Calu3 (cell line): ENCODE measurements around the gene ADGRV1. TPM values are rescaled to one million over a fixed set of nuclear protein-coding genes. Genes with fewer than 3 reads are reported as not detected.
"Not testable (repeated sequence)": the region's sequence is repeated elsewhere in the genome, so short reads cannot be mapped to it uniquely, and the experiment has no call there.

Source experiments
- BruUV-seq: library from RNA; stranded (reverse); fragments of 400-500 nt; replicated peaks from 2 replicates; lab custom pipeline; 2021; lab: Mats Ljungman, UMichigan
- CTCF ChIA-PET: fragments of 300-600 bp; sonication (Branson Sonifier 250); formaldehyde crosslinking; loops from one replicate; lab custom pipeline; 2022; ENCODE audit warnings: antibody characterized with exemption; lab: Charles Lee
- DNase-seq: peaks from one replicate; pipeline ENCODE4 v3.0.0; 2022
- H3K27ac Mint-ChIP-seq: one replicate; pipeline ENCODE4 v1.8.0; 2022; ENCODE audit warnings: mixed read lengths; ENCODE audit not compliant: unreplicated experiment
- H3K27me3 Mint-ChIP-seq: one replicate; pipeline ENCODE4 v1.8.0; 2022; ENCODE audit warnings: mixed read lengths; ENCODE audit not compliant: unreplicated experiment
- H3K36me3 Mint-ChIP-seq: one replicate; pipeline ENCODE4 v1.8.0; 2022; ENCODE audit warnings: mild to moderate bottlenecking, moderate library complexity, mixed read lengths; ENCODE audit not compliant: insufficient read depth, unreplicated experiment
- H3K4me1 Mint-ChIP-seq: one replicate; pipeline ENCODE4 v1.8.0; 2022; ENCODE audit warnings: mild to moderate bottlenecking, low read depth, mixed read lengths; ENCODE audit not compliant: unreplicated experiment
- H3K4me3 Mint-ChIP-seq: one replicate; pipeline ENCODE4 v1.8.0; 2022; ENCODE audit warnings: mild to moderate bottlenecking, low read depth, moderate library complexity, mixed read lengths; ENCODE audit not compliant: unreplicated experiment
- H3K9me3 Mint-ChIP-seq: one replicate; pipeline ENCODE4 v1.8.0; 2022; ENCODE audit warnings: low read depth, mixed read lengths; ENCODE audit not compliant: unreplicated experiment
- CTCF ChIP-seq: fragments of 200-600 bp; IDR thresholded peaks from one replicate; pipeline ENCODE4 v1.8.0; 2022; ENCODE audit warnings: antibody characterized with exemption; ENCODE audit not compliant: unreplicated experiment
- intact Hi-C: fragments of 100-400 bp; cut with micrococcal nuclease; formaldehyde crosslinking; loops from one replicate; pipeline ENCODE4 v1.10.0; 2022; ENCODE audit not compliant: unreplicated experiment
- total RNA-seq: library from RNA; stranded (reverse); gene quantifications from 2 replicates; pipeline ENCODE4 v1.2.3, GENCODE V29; 2022

The ADGRV1 gene
- total RNA-seq, 1 experiment from 2014 or later, result 1.8 TPM

- BruUV-seq, result no TSS peak
- Mint-ChIP-seq H3K4me1 (no peaks in the 10 kb centered on the region), H3K9me3 (no peaks in the 10 kb centered on the region)
Observed at GRCh38 chr5:90809311-90810056, 250.9 kb downstream of the ADGRV1 start.

GRCh38 chr5:90810211-90810610 is 251.6 kb downstream of the ADGRV1 start:
- H3K4me1 Mint-ChIP-seq, result no peaks in the 10 kb centered on the region
- no peaks in the 10 kb centered on the region for H3K36me3 Mint-ChIP-seq
- intact Hi-C loops, result no loop called here
- H3K27me3 Mint-ChIP-seq, result no peaks in the 10 kb centered on the region
- DNase-seq, result no peak
- no peak for TF ChIP-seq CTCF
- H3K27ac Mint-ChIP-seq, result no peak overlapping the region
- no peak overlapping the region for H3K4me3 Mint-ChIP-seq
- H3K9me3 Mint-ChIP-seq, result no peaks in the 10 kb centered on the region
- BruUV-seq, result no TSS peak
- CTCF ChIA-PET, result no interaction called here

More at GRCh38 chr5:90809311-90810056, 250.9 kb downstream of the ADGRV1 start:
- no peaks in the 10 kb centered on the region for H3K27me3 Mint-ChIP-seq
- no peak for DNase-seq
- CTCF ChIA-PET, result no interaction called here
- no peak for TF ChIP-seq CTCF
- intact Hi-C loops, result no loop called here
- no peaks in the 10 kb centered on the region for H3K36me3 Mint-ChIP-seq
- H3K4me3 Mint-ChIP-seq, result no peak overlapping the region
- no peak overlapping the region for H3K27ac Mint-ChIP-seq

DNA sequence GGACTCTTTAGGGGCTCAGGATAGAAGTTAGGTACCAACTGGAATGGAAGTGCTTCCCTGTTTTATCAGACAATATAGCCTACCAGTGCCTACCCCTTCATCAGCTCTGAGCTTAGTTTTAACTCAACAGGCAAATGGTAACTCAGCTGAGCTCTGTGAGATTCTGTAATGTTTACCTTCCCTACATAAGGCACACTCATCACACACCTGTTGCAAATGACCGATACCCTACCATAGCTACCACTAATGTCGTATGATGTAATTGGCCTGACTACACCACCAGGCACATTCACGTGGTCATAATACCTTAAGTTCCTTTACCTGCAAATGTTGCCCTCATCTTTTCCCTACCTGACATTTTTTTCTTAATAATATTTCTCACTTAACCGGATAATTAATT is 254.8 kb downstream of the ADGRV1 start:
- H3K4me3 Mint-ChIP-seq, result no peak overlapping the region

GRCh38 chr5:90822062-90822461 is 263.5 kb downstream of the ADGRV1 start:
- DNase-seq, H3K4me1 Mint-ChIP-seq, H3K27ac Mint-ChIP-seq, BruUV-seq, H3K9me3 Mint-ChIP-seq, H3K27me3 Mint-ChIP-seq, intact Hi-C loops, CTCF ChIA-PET, H3K4me3 Mint-ChIP-seq, H3K36me3 Mint-ChIP-seq: not testable (repeated sequence)

More for the DNA sequence above, 254.8 kb downstream of the ADGRV1 start:
- no peaks in the 10 kb centered on the region for H3K9me3 Mint-ChIP-seq
- CTCF ChIA-PET, result no interaction called here
- H3K4me1 Mint-ChIP-seq, result no peaks in the 10 kb centered on the region
- intact Hi-C loops, result no loop called here
- DNase-seq, result no peak
- BruUV-seq, result no TSS peak
- TF ChIP-seq CTCF, result no peak
- no peaks in the 10 kb centered on the region for H3K27me3 Mint-ChIP-seq
- no peak overlapping the region for H3K27ac Mint-ChIP-seq
- no peaks in the 10 kb centered on the region for H3K36me3 Mint-ChIP-seq

GRCh38 chr5:90824436-90824835 is 265.8 kb downstream of the ADGRV1 start:
- Mint-ChIP-seq H3K36me3 (no peaks in the 10 kb centered on the region), H3K27me3 (no peaks in the 10 kb centered on the region), H3K4me3 (no peak overlapping the region), H3K27ac (no peak overlapping the region), H3K9me3 (no peaks in the 10 kb centered on the region), H3K4me1 (no peaks in the 10 kb centered on the region)
- intact Hi-C loops, result no loop called here
- no peak for DNase-seq
- BruUV-seq, result no TSS peak
- CTCF ChIA-PET, result no interaction called here
- TF ChIP-seq CTCF, result no peak
